Measurements from ENCODE around the gene FOXK2.

The FOXK2 gene

GRCh38 chr17:82592767-82593589, 73.4 kb downstream of the FOXK2 start:
- DNase-seq, result peak; percentile 48

- DNase-seq, result no peak
Measured at GRCh38 chr17:82593590-82594087, 74.1 kb downstream of the FOXK2 start.

- no peak for DNase-seq
Measured at GRCh38 chr17:82594571-82594970, 75.0 kb downstream of the FOXK2 start.

GRCh38 chr17:82595893-82596292, 76.4 kb downstream of the FOXK2 start:
- no peak for DNase-seq

GRCh38 chr17:82596296-82596695, 76.8 kb downstream of the FOXK2 start:
- no peak for DNase-seq

GRCh38 chr17:82596837-82597672, 77.5 kb downstream of the FOXK2 start:
- DNase-seq, result no peak

- DNase-seq, result no peak
Measured at GRCh38 chr17:82598256-82599119, 79.0 kb downstream of the FOXK2 start.

GRCh38 chr17:82599674-82600661, 80.4 kb downstream of the FOXK2 start:
- no peak for DNase-seq

- no peak for DNase-seq
Measured at GRCh38 chr17:82600731-82601446, 81.4 kb downstream of the FOXK2 start.

GRCh38 chr17:82601447-82602000, 82.0 kb downstream of the FOXK2 start:
- no peak for DNase-seq

GRCh38 chr17:82602487-82602886, 83.0 kb downstream of the FOXK2 start:
- DNase-seq, result no peak

- DNase-seq, result no peak
Measured at GRCh38 chr17:82602986-82603710, 83.6 kb downstream of the FOXK2 start.

GRCh38 chr17:82603981-82604448, 84.5 kb downstream of the FOXK2 start:
- DNase-seq, result no peak

- DNase-seq, result no peak
Measured at GRCh38 chr17:82604532-82604931, 85.0 kb downstream of the FOXK2 start.

GRCh38 chr17:82605939-82606600, 86.5 kb downstream of the FOXK2 start:
- no peak for DNase-seq

- no peak for DNase-seq
Measured at GRCh38 chr17:82608816-82609215, 89.3 kb downstream of the FOXK2 start.

- no peak for DNase-seq
Measured at GRCh38 chr17:82609655-82610054, 90.1 kb downstream of the FOXK2 start.

- DNase-seq, result no peak
Measured at GRCh38 chr17:82611140-82612058, 91.9 kb downstream of the FOXK2 start.
